ENCODE data around the gene MATN4. TPM values are rescaled to one million over a fixed set of nuclear protein-coding genes. Genes with fewer than 3 reads are reported as not detected.

MATN4 gene
- total RNA-seq, 2 donors from 2014 or later = 0.31 to 1.4 TPM

- ATAC-seq = no peak
- Mint-ChIP-seq H3K4me1 (ENCODE audit: low read depth in 2 of 2) (no peaks in the 10 kb centered on the region), H3K27me3 (no peaks in the 10 kb centered on the region), H3K9me3 (no peaks in the 10 kb centered on the region), H3K36me3 (no peaks in the 10 kb centered on the region), H3K27ac (peak overlapping the region in 1 of 2 donors; percentile 67), H3K4me3 (no peak overlapping the region)
- DNase-seq (ENCODE audit: low spot score) = no peak
These were observed 29.4 kb upstream of the MATN4 start for GRCh38 chr20:45337367-45338120.

GRCh38 chr20:45336530-45337366 is 28.6 kb upstream of the MATN4 start:
- Mint-ChIP-seq H3K9me3 (no peaks in the 10 kb centered on the region), H3K27ac (peak overlapping the region in 1 of 2 donors; percentile 67), H3K4me3 (no peak overlapping the region), H3K4me1 (ENCODE audit: low read depth in 2 of 2) (no peaks in the 10 kb centered on the region), H3K36me3 (no peaks in the 10 kb centered on the region), H3K27me3 (no peaks in the 10 kb centered on the region)
- DNase-seq (ENCODE audit: low spot score) (no peak), ATAC-seq (peak in 1 of 2 donors; percentile 26)

GRCh38 chr20:45330476-45330875 is 22.4 kb upstream of the MATN4 start:
- Mint-ChIP-seq H3K27me3 (no peaks in the 10 kb centered on the region), H3K4me3 (no peak overlapping the region), H3K36me3 (no peaks in the 10 kb centered on the region), H3K27ac (no peak overlapping the region), H3K4me1 (ENCODE audit: low read depth in 2 of 2) (no peaks in the 10 kb centered on the region), H3K9me3 (no peaks in the 10 kb centered on the region)
- no peak for ATAC-seq
- DNase-seq (ENCODE audit: low spot score) = no peak

- no peak overlapping the region for H3K4me3 Mint-ChIP-seq
- no peak overlapping the region for H3K27ac Mint-ChIP-seq
- H3K9me3 Mint-ChIP-seq = no peaks in the 10 kb centered on the region
- no peaks in the 10 kb centered on the region for H3K27me3 Mint-ChIP-seq
- no peak for DNase-seq (ENCODE audit: low spot score)
- no peaks in the 10 kb centered on the region for H3K4me1 Mint-ChIP-seq (ENCODE audit: low read depth in 2 of 2)
- no peaks in the 10 kb centered on the region for H3K36me3 Mint-ChIP-seq
- no peak for ATAC-seq
These were observed 21.6 kb upstream of the MATN4 start for GRCh38 chr20:45329497-45330319.

GRCh38 chr20:45328451-45328850 is 20.4 kb upstream of the MATN4 start:
- no peaks in the 10 kb centered on the region for H3K9me3 Mint-ChIP-seq

GRCh38 chr20:45325371-45325770 is 17.3 kb upstream of the MATN4 start:
- no peaks in the 10 kb centered on the region for H3K36me3 Mint-ChIP-seq
- no peaks in the 10 kb centered on the region for H3K9me3 Mint-ChIP-seq
- ATAC-seq (no peak), DNase-seq (ENCODE audit: low spot score) (no peak)
- no peak overlapping the region for H3K4me3 Mint-ChIP-seq
- H3K4me1 Mint-ChIP-seq (ENCODE audit: low read depth in 2 of 2) = peaks cover 6 to 7% of the 10 kb centered on the region in 2 donors
- H3K27ac Mint-ChIP-seq = no peak overlapping the region
- no peaks in the 10 kb centered on the region for H3K27me3 Mint-ChIP-seq

More at GRCh38 chr20:45328451-45328850, 20.4 kb upstream of the MATN4 start:
- Mint-ChIP-seq H3K27ac (no peak overlapping the region), H3K36me3 (no peaks in the 10 kb centered on the region), H3K4me3 (no peak overlapping the region), H3K4me1 (ENCODE audit: low read depth in 2 of 2) (no peaks in the 10 kb centered on the region), H3K27me3 (no peaks in the 10 kb centered on the region)
- DNase-seq (ENCODE audit: low spot score) (no peak), ATAC-seq (no peak)

- Mint-ChIP-seq H3K4me1 (ENCODE audit: low read depth in 2 of 2) (peaks cover 15 to 17% of the 10 kb centered on the region in 2 donors), H3K36me3 (no peaks in the 10 kb centered on the region), H3K4me3 (no peak overlapping the region), H3K27me3 (peaks cover 0 to 4% of the 10 kb centered on the region in 2 donors), H3K27ac (no peak overlapping the region), H3K9me3 (no peaks in the 10 kb centered on the region)
- no peak for DNase-seq (ENCODE audit: low spot score)
- ATAC-seq = no peak
These were observed 15.6 kb upstream of the MATN4 start for GRCh38 chr20:45323731-45324130.

- ATAC-seq = no peak
- H3K9me3 Mint-ChIP-seq = no peaks in the 10 kb centered on the region
- peaks cover 0 to 4% of the 10 kb centered on the region in 2 donors for H3K27me3 Mint-ChIP-seq
- H3K27ac Mint-ChIP-seq = no peak overlapping the region
- no peak overlapping the region for H3K4me3 Mint-ChIP-seq
- H3K36me3 Mint-ChIP-seq = no peaks in the 10 kb centered on the region
- no peak for DNase-seq (ENCODE audit: low spot score)
- H3K4me1 Mint-ChIP-seq (ENCODE audit: low read depth in 2 of 2) = peaks cover 15 to 22% of the 10 kb centered on the region in 2 donors
These were observed 14.9 kb upstream of the MATN4 start for GRCh38 chr20:45322952-45323383.

GRCh38 chr20:45320948-45321595 is 13.0 kb upstream of the MATN4 start:
- Mint-ChIP-seq H3K27ac (peak overlapping the region; percentile 37 to 50), H3K4me1 (ENCODE audit: low read depth in 2 of 2) (peaks cover 22% of the 10 kb centered on the region in 2 donors), H3K9me3 (no peaks in the 10 kb centered on the region), H3K27me3 (peaks cover 8 to 12% of the 10 kb centered on the region in 2 donors), H3K36me3 (no peaks in the 10 kb centered on the region), H3K4me3 (peak overlapping the region; percentile 17)
- DNase-seq (ENCODE audit: low spot score) = no peak
- ATAC-seq = peak; percentile 58 to 69

GRCh38 chr20:45318948-45319347 is 10.8 kb upstream of the MATN4 start:
- Mint-ChIP-seq H3K4me3 (peak overlapping the region; percentile 42), H3K27ac (peak overlapping the region; percentile 80 to 87), H3K27me3 (peaks cover 22 to 30% of the 10 kb centered on the region in 2 donors), H3K9me3 (no peaks in the 10 kb centered on the region), H3K36me3 (no peaks in the 10 kb centered on the region), H3K4me1 (ENCODE audit: low read depth in 2 of 2) (peaks cover 22 to 28% of the 10 kb centered on the region in 2 donors)
- DNase-seq (ENCODE audit: low spot score) (no peak), ATAC-seq (no peak)

- no peak for ATAC-seq
- no peak for DNase-seq (ENCODE audit: low spot score)
- Mint-ChIP-seq H3K27me3 (peaks cover 27 to 31% of the 10 kb centered on the region in 2 donors), H3K4me3 (peak overlapping the region; percentile 42), H3K27ac (peak overlapping the region; percentile 80 to 87), H3K9me3 (no peaks in the 10 kb centered on the region), H3K4me1 (ENCODE audit: low read depth in 2 of 2) (peaks cover 24 to 28% of the 10 kb centered on the region in 2 donors), H3K36me3 (no peaks in the 10 kb centered on the region)
These were observed 10.4 kb upstream of the MATN4 start for GRCh38 chr20:45318386-45318939.

- H3K36me3 Mint-ChIP-seq = no peaks in the 10 kb centered on the region
- H3K4me3 Mint-ChIP-seq = no peak overlapping the region
- no peaks in the 10 kb centered on the region for H3K9me3 Mint-ChIP-seq
- no peak for ATAC-seq
- H3K27me3 Mint-ChIP-seq = peaks cover 29 to 31% of the 10 kb centered on the region in 2 donors
- H3K4me1 Mint-ChIP-seq (ENCODE audit: low read depth in 2 of 2) = peaks cover 24 to 28% of the 10 kb centered on the region in 2 donors
- no peak for DNase-seq (ENCODE audit: low spot score)
- peak overlapping the region; percentile 80 to 87 for H3K27ac Mint-ChIP-seq
These were observed 9.7 kb upstream of the MATN4 start for GRCh38 chr20:45317826-45318225.

Measured in natural killer cell treated with Interleukin-12 subunit alpha and Interleukin-12 subunit beta and Interleukin-15 and Interleukin-18, amount 100 ng/mL, for 72 hours (primary cell).